Effector memory CD4-positive, alpha-beta T cell (primary cell): Measurements from ENCODE around the gene ASB10.

ENCODE experiments used
- DNase-seq, 3 donors: peaks; one replicate each; pipeline ENCODE4 v3.0.0-alpha.2; 2020
- H3K27ac ChIP-seq: 2 replicates; pipeline ENCODE4 v1.7.0; 2013; ENCODE audit warnings: mild to moderate bottlenecking, low read length, moderate library complexity; ENCODE audit not compliant: insufficient read depth, poor library complexity, severe bottlenecking
- H3K27me3 ChIP-seq: replicated peaks from 2 replicates; pipeline ENCODE4 v1.7.0; 2013; ENCODE audit warnings: mild to moderate bottlenecking, low read length; ENCODE audit not compliant: insufficient read depth, control insufficient read depth, poor library complexity, severe bottlenecking
- H3K36me3 ChIP-seq: 2 replicates; pipeline ENCODE4 v1.7.0; 2013; ENCODE audit warnings: mild to moderate bottlenecking, low read length, moderate library complexity; ENCODE audit not compliant: control insufficient read depth, insufficient read depth
- H3K4me1 ChIP-seq: 2 replicates; pipeline ENCODE4 v1.7.0; 2013; ENCODE audit warnings: low read length, mild to moderate bottlenecking; ENCODE audit not compliant: control insufficient read depth, insufficient read depth, poor library complexity, severe bottlenecking
- H3K4me3 ChIP-seq: 2 replicates; pipeline ENCODE4 v1.7.0; 2013; ENCODE audit warnings: low read length, low read depth, mild to moderate bottlenecking; ENCODE audit not compliant: insufficient read depth, poor library complexity, severe bottlenecking
- H3K9me3 ChIP-seq: 2 replicates; pipeline ENCODE4 v1.7.0; 2013; ENCODE audit warnings: mild to moderate bottlenecking, low read length, moderate library complexity; ENCODE audit not compliant: control insufficient read depth

ASB10 gene

GRCh38 chr7:151202836-151203235 lies 15.8 kb upstream of the ASB10 start:
- Histone ChIP-seq H3K36me3 (no peaks in the 10 kb centered on the region), H3K4me1 (peaks cover 24% of the 10 kb centered on the region), H3K27me3 (no peaks in the 10 kb centered on the region), H3K9me3 (no peaks in the 10 kb centered on the region), H3K27ac (no peak overlapping the region), H3K4me3 (no peak overlapping the region)
- no peak for DNase-seq

DNA sequence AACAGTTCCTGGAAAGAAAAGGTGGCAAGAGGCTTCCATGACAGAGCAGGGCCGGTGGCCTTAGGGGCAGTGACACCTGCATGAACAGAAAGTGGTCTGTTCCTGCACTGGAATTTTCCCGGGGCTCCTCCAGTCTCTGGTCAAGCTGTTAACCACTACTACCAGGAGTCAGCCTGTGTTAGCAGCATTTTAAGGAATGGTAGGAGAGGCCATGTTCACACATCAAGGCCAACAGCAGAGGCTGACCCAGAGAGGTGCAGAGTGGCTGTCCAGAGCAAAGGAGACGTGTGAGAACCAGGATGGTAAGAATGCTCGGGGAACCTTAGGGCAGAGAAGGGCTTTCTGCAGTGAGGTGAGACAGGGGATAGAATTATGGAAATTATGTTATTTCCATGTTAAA lies 14.7 kb upstream of the ASB10 start:
- Histone ChIP-seq H3K27me3 (no peaks in the 10 kb centered on the region), H3K36me3 (no peaks in the 10 kb centered on the region), H3K4me1 (peaks cover 14% of the 10 kb centered on the region), H3K9me3 (no peaks in the 10 kb centered on the region), H3K4me3 (no peak overlapping the region), H3K27ac (no peak overlapping the region)
- DNase-seq, result no peak

DNA sequence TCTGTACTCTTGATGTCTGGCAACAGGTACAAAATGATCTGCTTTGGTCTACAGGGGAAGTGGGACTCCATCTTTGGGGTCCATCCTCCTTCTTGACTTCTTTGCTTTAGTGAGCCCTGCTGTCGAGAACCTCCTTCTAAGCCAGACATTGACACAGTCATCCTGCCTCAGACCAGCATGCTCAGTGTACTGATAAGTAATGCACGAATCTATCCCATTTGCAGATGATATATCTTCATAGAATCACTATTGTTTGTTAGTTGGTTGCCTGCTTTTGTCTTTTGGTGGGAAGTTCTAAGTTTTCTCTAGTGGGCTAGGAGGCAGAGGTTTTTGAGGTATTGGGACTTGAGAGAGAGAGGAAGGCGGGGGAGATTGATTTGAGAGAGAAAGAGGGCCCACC lies 14.3 kb upstream of the ASB10 start:
- no peak for DNase-seq
- H3K4me1 ChIP-seq, result peaks cover 11% of the 10 kb centered on the region
- H3K27ac ChIP-seq, result no peak overlapping the region
- no peaks in the 10 kb centered on the region for H3K9me3 ChIP-seq
- no peaks in the 10 kb centered on the region for H3K27me3 ChIP-seq
- no peaks in the 10 kb centered on the region for H3K36me3 ChIP-seq
- H3K4me3 ChIP-seq, result no peak overlapping the region

GRCh38 chr7:151198945-151199848 lies 12.1 kb upstream of the ASB10 start:
- H3K9me3 ChIP-seq, result no peaks in the 10 kb centered on the region
- DNase-seq, result no peak
- no peak overlapping the region for H3K4me3 ChIP-seq
- H3K27me3 ChIP-seq, result no peaks in the 10 kb centered on the region
- H3K27ac ChIP-seq, result no peak overlapping the region
- H3K4me1 ChIP-seq, result peaks cover 6% of the 10 kb centered on the region
- H3K36me3 ChIP-seq, result no peaks in the 10 kb centered on the region

GRCh38 chr7:151197932-151198331 lies 10.9 kb upstream of the ASB10 start:
- no peak for DNase-seq

GRCh38 chr7:151195616-151196450 lies 8.8 kb upstream of the ASB10 start:
- H3K27me3 ChIP-seq, result no peaks in the 10 kb centered on the region

More at GRCh38 chr7:151197932-151198331, 10.9 kb upstream of the ASB10 start:
- no peak overlapping the region for H3K4me3 ChIP-seq
- H3K4me1 ChIP-seq, result peaks cover 8% of the 10 kb centered on the region
- H3K27me3 ChIP-seq, result no peaks in the 10 kb centered on the region
- H3K36me3 ChIP-seq, result no peaks in the 10 kb centered on the region
- no peaks in the 10 kb centered on the region for H3K9me3 ChIP-seq
- H3K27ac ChIP-seq, result no peak overlapping the region

GRCh38 chr7:151194188-151194587 lies 7.1 kb upstream of the ASB10 start:
- no peak overlapping the region for H3K27ac ChIP-seq
- H3K36me3 ChIP-seq, result no peaks in the 10 kb centered on the region
- no peaks in the 10 kb centered on the region for H3K27me3 ChIP-seq
- H3K9me3 ChIP-seq, result no peaks in the 10 kb centered on the region
- DNase-seq, result no peak
- H3K4me1 ChIP-seq, result peaks cover 8% of the 10 kb centered on the region
- H3K4me3 ChIP-seq, result no peak overlapping the region

More at GRCh38 chr7:151195616-151196450, 8.8 kb upstream of the ASB10 start:
- no peak overlapping the region for H3K27ac ChIP-seq
- H3K4me3 ChIP-seq, result no peak overlapping the region
- no peaks in the 10 kb centered on the region for H3K36me3 ChIP-seq
- DNase-seq, result no peak
- no peaks in the 10 kb centered on the region for H3K9me3 ChIP-seq
- H3K4me1 ChIP-seq, result peaks cover 8% of the 10 kb centered on the region

- Histone ChIP-seq H3K27me3 (no peaks in the 10 kb centered on the region), H3K4me1 (peaks cover 8% of the 10 kb centered on the region), H3K36me3 (no peaks in the 10 kb centered on the region), H3K27ac (no peak overlapping the region), H3K4me3 (no peak overlapping the region), H3K9me3 (no peaks in the 10 kb centered on the region)
- DNase-seq, result no peak
Observed at GRCh38 chr7:151193203-151193978, 6.3 kb upstream of the ASB10 start.

- H3K36me3 ChIP-seq, result no peaks in the 10 kb centered on the region
- no peak overlapping the region for H3K4me3 ChIP-seq
- no peak for DNase-seq
- H3K4me1 ChIP-seq, result peaks cover 8% of the 10 kb centered on the region
- H3K9me3 ChIP-seq, result no peaks in the 10 kb centered on the region
- no peak overlapping the region for H3K27ac ChIP-seq
- H3K27me3 ChIP-seq, result no peaks in the 10 kb centered on the region
Observed at GRCh38 chr7:151192002-151192539, 5.0 kb upstream of the ASB10 start.
